Muscle layer of colon (tissue), 2 donors: ENCODE data around the gene PRR5L.

Experiments
- H3K27ac ChIP-seq: one replicate; pipeline ENCODE4 v1.7.0; 2013; ENCODE audit warnings: low read depth, mild to moderate bottlenecking, low read length, moderate library complexity
- H3K27me3 ChIP-seq, 2 donors: one replicate each; pipeline ENCODE4 v1.7.0; 2013; ENCODE audit warnings: low read length in 2 of 2, mild to moderate bottlenecking in 2 of 2; ENCODE audit not compliant: insufficient read depth in 2 of 2, control insufficient read depth in 1 of 2
- H3K36me3 ChIP-seq: one replicate; pipeline ENCODE4 v1.7.0; 2013; ENCODE audit warnings: mild to moderate bottlenecking, low read length; ENCODE audit not compliant: insufficient read depth
- H3K4me1 ChIP-seq: one replicate; pipeline ENCODE4 v1.7.0; 2013; ENCODE audit warnings: mild to moderate bottlenecking, low read length; ENCODE audit not compliant: insufficient read depth
- H3K4me3 ChIP-seq, 2 donors: one replicate each; pipeline ENCODE4 v1.7.0; 2013; ENCODE audit warnings: low read length in 2 of 2, low read depth in 1 of 2, mild to moderate bottlenecking in 1 of 2, moderate library complexity in 1 of 2
- H3K9ac ChIP-seq: one replicate; pipeline ENCODE4 v1.7.0; 2013; ENCODE audit warnings: low read length
- H3K9me3 ChIP-seq: one replicate; pipeline ENCODE4 v1.7.0; 2013; ENCODE audit warnings: mild to moderate bottlenecking, low read length
- donor health status: abdominal sarcoma.
- donor health status: Adenocarcinoma of cecum.

PRR5L gene

DNA sequence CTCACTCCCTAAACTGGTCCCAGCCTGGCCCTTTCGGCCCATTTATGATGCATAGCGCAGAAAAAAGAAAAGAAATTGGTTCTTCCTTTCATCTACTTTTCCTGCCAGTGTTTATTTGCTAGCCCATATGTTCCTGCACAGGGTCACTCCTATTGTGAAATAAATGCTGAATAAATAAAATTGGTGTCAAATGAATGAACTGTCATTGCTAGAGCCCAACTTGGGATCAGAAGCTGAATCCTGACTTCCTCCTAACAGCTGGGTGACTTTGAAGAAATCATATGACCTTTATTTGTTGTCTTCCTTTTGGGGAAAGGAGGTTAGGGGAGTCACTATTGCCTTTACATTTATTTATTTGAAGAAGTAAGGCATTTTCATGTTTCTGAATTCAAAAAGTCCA lies 92.0 kb downstream of the PRR5L start:
- no peak overlapping the region for H3K4me3 ChIP-seq
- H3K27ac ChIP-seq = no peak overlapping the region
- H3K4me1 ChIP-seq = no peaks in the 10 kb centered on the region
- no peak overlapping the region for H3K9ac ChIP-seq
- H3K36me3 ChIP-seq = no peaks in the 10 kb centered on the region
- H3K27me3 ChIP-seq = no peaks in the 10 kb centered on the region
- no peaks in the 10 kb centered on the region for H3K9me3 ChIP-seq

DNA sequence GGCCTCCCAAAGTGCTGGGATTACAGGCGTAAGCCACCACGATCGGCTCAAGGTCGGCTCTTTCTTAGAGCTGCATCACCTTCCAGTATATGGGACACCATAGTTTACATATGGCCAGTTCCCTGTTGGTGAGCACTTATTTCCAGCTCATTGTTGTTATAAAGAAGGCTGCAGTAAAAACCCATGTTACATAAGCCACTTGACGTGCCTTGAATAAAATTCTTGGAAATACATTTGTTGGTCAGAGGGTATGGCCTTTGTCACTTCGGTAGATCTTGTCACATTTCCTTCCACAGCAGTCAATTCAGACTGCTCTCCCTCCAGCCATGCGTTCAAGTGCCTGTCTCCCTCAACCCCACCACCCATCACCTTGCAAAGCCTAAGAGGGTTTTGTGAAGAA lies 92.9 kb downstream of the PRR5L start:
- Histone ChIP-seq H3K4me3 (no peak overlapping the region), H3K9me3 (no peaks in the 10 kb centered on the region), H3K9ac (no peak overlapping the region), H3K4me1 (no peaks in the 10 kb centered on the region), H3K27ac (no peak overlapping the region), H3K36me3 (no peaks in the 10 kb centered on the region), H3K27me3 (no peaks in the 10 kb centered on the region)

DNA sequence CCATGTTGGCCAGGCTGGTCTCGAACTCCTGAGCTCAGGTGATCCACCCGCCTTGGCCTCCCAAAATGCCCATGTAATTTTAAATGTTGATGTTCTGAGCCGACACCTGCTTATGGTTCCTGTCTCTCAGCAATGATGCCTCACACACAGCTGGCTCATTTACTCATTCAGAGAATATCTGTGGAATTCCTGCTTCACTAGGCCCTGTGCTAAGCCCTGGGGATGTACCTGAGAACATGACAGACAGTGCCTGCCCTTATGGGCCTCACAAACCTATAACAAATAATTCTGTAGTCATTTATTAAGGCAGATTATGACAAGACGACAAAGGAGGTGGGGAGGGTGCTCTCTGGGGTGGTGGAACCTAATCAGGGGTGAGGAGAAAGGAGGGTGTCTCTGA lies 93.7 kb downstream of the PRR5L start:
- no peaks in the 10 kb centered on the region for H3K9me3 ChIP-seq
- H3K36me3 ChIP-seq = no peaks in the 10 kb centered on the region
- H3K4me1 ChIP-seq = no peaks in the 10 kb centered on the region
- H3K4me3 ChIP-seq = no peak overlapping the region
- H3K27ac ChIP-seq = no peak overlapping the region
- H3K9ac ChIP-seq = no peak overlapping the region
- H3K27me3 ChIP-seq = no peaks in the 10 kb centered on the region

DNA sequence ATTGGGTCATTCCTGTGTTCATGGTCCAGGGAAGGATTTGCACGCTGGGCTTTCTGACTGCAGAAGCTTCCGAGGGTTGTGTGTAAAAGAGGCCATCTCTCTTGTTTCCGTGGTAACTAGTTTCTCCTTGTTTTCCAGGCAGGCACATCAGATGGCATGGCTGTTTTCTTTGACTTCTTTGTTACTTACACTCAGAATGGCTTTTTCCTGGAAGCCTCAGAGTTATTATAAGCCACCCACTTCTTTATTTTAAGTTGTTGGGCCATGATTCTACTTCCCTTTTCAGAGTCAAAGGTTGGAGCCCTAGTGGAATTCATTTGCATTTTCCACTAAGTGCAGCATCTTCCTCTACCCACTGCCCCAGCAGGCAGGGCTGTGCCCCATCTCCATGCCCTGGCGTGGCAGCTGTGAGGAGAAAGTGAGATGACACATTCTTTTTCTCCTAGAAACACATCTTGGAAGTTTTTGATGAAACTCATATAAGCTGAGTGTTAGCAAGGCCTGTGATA lies 94.9 kb downstream of the PRR5L start:
- Histone ChIP-seq H3K27me3 (no peaks in the 10 kb centered on the region), H3K4me1 (no peaks in the 10 kb centered on the region), H3K36me3 (no peaks in the 10 kb centered on the region), H3K9me3 (no peaks in the 10 kb centered on the region), H3K4me3 (no peak overlapping the region), H3K9ac (no peak overlapping the region), H3K27ac (no peak overlapping the region)

DNA sequence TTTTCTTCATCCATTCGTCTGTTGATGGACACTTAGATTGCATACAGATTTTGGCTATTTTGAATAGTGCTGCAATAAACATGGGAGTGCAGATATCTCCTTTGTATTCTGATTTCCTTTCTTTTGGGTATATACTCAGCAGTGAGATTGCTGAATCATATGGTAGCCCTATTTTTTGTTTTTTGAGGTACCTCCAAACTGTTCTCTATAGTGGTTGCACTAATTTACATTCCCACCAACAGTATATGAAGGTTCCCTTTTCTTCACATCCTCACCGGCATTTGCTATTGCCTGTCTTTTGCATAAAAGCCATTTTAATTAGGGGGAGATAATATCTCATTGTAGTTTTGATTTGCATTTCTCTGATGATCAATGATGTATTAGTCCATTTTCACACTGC lies 96.1 kb downstream of the PRR5L start:
- Histone ChIP-seq H3K36me3 (no peaks in the 10 kb centered on the region), H3K4me3 (no peak overlapping the region), H3K27ac (no peak overlapping the region), H3K9ac (no peak overlapping the region), H3K4me1 (no peaks in the 10 kb centered on the region), H3K27me3 (no peaks in the 10 kb centered on the region), H3K9me3 (no peaks in the 10 kb centered on the region)

GRCh38 chr11:36394056-36394455 lies 98.0 kb downstream of the PRR5L start:
- no peak overlapping the region for H3K9ac ChIP-seq
- no peak overlapping the region for H3K4me3 ChIP-seq
- H3K9me3 ChIP-seq = no peaks in the 10 kb centered on the region
- H3K4me1 ChIP-seq = no peaks in the 10 kb centered on the region
- no peaks in the 10 kb centered on the region for H3K27me3 ChIP-seq
- no peaks in the 10 kb centered on the region for H3K36me3 ChIP-seq
- H3K27ac ChIP-seq = no peak overlapping the region

DNA sequence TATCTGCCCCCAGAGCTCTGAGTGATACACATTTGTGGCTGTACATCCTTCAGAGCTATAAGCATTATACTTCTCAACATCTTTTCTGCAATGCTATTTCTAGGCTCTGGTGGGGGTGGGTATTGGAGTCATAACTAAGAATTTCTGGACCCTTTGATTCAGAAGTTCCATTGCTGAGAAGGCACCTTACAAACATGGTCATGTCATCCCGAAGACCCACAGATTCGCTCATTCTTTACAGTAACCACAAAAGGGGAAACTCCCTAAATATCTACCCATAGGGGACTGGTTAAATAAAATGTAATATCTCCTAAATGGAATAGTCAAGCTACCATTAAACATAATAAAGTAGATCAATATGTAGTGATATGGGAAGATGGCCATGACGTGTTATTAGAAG lies 98.8 kb downstream of the PRR5L start:
- H3K4me1 ChIP-seq = no peaks in the 10 kb centered on the region
- H3K4me3 ChIP-seq = no peak overlapping the region
- no peaks in the 10 kb centered on the region for H3K27me3 ChIP-seq
- H3K9me3 ChIP-seq = no peaks in the 10 kb centered on the region
- no peaks in the 10 kb centered on the region for H3K36me3 ChIP-seq
- no peak overlapping the region for H3K9ac ChIP-seq
- H3K27ac ChIP-seq = no peak overlapping the region

DNA sequence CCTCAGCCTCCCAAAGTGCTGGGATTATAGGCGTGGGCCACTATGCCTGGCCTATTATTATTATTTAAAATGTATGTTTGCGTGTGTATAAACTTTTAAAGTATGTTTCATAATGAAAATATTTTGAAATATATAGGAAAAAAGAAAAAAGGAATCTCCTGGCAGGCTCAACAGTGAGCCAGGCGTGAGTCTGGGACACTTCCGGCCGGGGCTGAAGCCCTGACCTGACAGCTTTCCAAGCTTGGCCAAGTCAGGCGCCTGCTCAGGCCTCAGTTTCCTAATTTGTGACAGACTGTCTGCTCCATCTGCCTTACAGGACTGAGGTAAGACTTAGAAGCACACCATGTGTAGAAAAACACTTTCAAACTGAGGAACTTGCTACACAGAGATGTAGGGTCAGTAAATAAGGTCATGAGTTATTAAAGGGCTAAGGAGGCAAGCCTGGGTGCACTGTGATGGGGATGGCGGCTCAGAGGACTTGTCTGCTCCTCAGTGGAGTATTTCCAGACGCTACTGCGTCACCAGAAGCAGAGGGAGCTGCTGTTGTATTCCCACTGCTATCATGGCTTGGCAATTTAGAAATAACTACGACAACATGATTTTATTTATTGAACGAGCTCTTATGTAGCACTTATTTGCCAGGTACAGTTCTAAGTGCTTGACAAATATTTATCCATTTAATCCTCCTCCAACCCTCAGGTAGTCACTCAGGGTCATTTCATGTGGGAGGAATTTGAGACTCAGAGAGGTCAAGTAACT lies 100.1 kb downstream of the PRR5L start:
- H3K27me3 ChIP-seq = no peaks in the 10 kb centered on the region
- no peak overlapping the region for H3K9ac ChIP-seq
- H3K9me3 ChIP-seq = no peaks in the 10 kb centered on the region
- no peaks in the 10 kb centered on the region for H3K36me3 ChIP-seq
- no peaks in the 10 kb centered on the region for H3K4me1 ChIP-seq
- no peak overlapping the region for H3K4me3 ChIP-seq
- H3K27ac ChIP-seq = no peak overlapping the region

DNA sequence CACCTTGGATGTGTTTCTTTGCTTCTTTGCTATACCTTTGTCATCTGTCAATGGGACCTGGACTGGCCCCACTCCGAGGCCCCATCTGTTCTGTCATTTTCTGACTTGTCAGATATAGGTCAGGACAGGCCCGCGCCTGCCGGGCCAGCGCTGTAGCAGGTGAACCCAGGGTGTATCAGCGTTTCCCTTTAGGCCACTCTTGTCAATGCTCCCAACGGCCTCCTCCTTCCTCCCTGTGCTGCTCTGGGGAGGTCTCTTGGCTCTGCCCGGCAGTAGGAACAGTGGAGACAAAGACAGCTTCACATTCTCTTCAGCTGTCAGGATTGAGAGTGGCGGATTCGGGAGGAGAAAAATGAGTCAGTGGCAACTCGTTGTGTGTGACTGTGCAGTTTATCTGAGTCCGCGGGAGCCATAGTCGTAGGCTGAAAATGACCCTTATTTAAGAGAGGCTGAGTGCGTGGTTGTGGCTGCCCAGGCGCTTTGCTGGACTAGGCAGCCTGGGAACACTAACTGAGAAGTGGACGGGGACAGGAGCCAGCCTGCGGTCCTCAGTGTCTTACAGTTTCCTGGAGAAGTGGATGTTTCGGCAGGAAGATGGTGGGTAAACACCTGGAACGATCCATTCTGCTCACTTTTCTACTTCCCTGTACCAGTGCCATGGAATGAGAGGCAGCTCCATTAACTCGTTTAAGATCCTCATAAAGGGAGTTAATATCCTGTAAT lies 102.3 kb downstream of the PRR5L start:
- H3K9me3 ChIP-seq = no peaks in the 10 kb centered on the region
- H3K27ac ChIP-seq = no peak overlapping the region
- no peak overlapping the region for H3K9ac ChIP-seq
- H3K27me3 ChIP-seq = no peaks in the 10 kb centered on the region
- H3K36me3 ChIP-seq = no peaks in the 10 kb centered on the region
- H3K4me1 ChIP-seq = no peaks in the 10 kb centered on the region
- no peak overlapping the region for H3K4me3 ChIP-seq

- H3K4me1 ChIP-seq = no peaks in the 10 kb centered on the region
- H3K27me3 ChIP-seq = no peaks in the 10 kb centered on the region
- no peaks in the 10 kb centered on the region for H3K9me3 ChIP-seq
- no peak overlapping the region for H3K9ac ChIP-seq
- H3K27ac ChIP-seq = no peak overlapping the region
- no peak overlapping the region for H3K4me3 ChIP-seq
- H3K36me3 ChIP-seq = no peaks in the 10 kb centered on the region
Measured at GRCh38 chr11:36399236-36399635, 103.1 kb downstream of the PRR5L start.

DNA sequence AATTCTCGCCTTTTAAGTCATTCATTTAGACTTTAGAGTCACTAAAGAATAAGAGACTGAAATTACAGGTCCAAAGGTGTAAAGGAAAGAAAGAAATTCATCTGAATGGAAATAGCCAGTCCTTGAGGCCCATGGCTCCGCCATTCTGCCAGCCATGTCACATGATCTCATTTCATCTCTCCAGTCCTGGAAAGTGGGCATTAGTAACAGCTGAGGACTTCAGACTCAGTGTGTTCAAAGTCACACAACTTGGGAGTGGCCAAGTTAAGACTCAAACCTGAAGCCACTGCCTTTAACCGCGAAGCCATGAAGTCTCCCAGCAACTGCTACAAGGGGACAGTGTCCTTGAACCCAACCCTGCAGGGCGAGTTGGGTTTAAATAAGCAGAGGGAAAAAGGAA lies 103.7 kb downstream of the PRR5L start:
- H3K27ac ChIP-seq = no peak overlapping the region
- H3K4me1 ChIP-seq = no peaks in the 10 kb centered on the region
- H3K27me3 ChIP-seq = no peaks in the 10 kb centered on the region
- H3K9ac ChIP-seq = no peak overlapping the region
- H3K9me3 ChIP-seq = no peaks in the 10 kb centered on the region
- no peaks in the 10 kb centered on the region for H3K36me3 ChIP-seq
- no peak overlapping the region for H3K4me3 ChIP-seq
